G401.6 (cell line): Measurements from ENCODE around the gene ARHGEF1.
"Not testable (repeated sequence)": the region's sequence is repeated elsewhere in the genome, so short reads cannot be mapped to it uniquely, and the experiment has no call there.

Experiments
- FAIRE-seq: peaks from 2 replicates; lab custom pipeline; 2012; peaks lifted over from hg19 to GRCh38; lab: Jason Lieb, UNC

Gene ARHGEF1

DNA sequence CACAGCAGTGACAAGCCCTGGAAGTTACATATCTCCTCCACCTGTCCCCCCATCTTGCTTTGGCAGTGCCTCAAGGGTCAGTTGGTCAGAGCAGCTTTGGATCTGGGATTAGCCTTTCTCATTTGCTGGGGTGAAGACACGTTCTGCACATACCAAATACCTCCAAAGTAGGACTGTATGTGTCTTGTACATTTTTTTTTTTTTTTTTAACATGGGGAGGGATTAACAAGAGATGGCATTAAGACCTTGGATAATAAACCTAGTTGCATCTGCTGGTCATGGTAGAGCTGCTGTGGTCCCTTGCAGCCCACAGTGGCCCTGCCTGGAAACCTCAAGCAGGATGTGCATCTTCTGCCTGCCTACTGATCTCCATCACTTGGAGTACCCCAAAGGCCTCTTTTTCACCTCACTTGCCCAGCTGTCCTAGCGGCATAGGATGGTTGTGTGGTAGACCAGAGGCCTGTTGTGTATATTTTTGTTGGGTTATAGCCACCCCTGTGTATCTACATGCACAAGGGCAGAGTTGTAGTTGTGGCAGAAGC lies 20.5 kb upstream of the ARHGEF1 start:
- FAIRE-seq: no peak

DNA sequence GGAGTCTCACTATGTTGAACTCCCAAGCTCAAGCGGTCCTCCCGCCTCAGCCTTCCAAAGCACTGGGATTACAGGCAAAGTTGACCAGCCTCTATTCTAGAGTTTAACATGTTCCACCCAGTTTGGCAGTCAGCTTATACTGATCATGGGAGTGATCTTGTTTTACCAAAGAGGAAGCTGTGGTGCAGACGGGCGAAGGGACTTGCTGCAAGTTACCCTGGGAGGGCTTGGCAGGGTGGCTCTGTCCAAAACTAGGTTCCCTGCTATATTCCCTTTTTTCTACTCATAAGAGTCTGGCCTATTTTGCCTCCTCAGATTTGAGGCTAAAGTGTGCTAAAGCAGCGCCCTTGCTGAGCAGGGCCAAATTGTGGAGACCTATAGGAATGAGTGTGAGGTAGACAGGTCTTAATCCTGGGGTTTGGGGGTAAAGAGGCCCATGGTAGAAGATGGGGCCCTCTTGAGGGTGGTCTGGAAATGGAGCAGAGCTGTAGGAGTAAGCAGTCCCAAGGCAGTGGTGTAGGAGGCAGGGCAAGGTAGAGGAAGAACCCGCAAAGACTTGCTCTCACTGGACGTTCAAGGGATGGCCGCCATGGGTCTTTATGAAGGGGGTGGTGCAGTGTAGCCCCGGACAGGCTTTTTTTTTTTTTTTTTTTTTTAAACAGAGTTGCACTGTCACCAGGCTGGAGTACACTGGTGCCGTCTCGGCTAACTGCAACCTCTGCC lies 19.6 kb upstream of the ARHGEF1 start:
- FAIRE-seq: no peak

DNA sequence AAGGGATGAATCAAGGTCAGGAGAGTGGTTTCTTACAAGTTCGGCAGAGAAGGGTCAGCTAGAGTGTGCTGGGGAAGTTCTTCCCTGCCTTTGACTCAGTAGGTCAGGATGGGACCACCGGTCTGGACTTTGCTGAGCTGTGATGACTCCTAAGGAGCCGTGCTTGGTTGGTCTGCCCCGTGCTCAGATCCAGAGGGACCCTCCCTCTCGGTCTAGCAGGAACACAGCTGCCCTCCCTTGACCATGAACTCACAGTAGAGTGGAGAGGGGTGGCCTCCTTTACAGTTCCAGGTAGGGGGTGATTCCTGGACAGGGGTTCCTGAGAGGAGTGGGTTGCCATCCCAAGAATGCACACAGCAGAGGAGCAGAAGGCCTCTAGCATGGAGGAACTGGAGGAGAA lies 18.6 kb upstream of the ARHGEF1 start:
- no peak for FAIRE-seq

DNA sequence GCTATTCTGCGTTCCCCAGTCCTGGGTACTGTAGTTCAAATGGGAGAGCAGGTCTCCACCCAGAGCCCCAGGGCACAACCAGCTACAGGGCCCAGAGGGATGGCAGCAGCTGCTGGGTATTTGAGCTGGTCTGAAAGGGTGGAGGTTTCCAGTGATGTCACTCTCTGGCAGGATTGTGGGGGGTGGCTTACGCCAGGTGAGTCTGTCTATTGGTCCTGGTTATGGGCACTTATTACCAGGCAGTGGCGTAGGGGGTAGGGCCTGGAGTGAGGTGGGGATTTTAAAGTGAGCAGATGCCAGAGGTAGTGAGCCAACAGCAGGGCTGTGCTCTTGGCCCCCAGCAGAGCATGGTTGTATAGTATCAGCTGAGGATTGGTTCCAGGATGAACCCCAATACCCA lies 16.7 kb upstream of the ARHGEF1 start:
- no peak for FAIRE-seq

DNA sequence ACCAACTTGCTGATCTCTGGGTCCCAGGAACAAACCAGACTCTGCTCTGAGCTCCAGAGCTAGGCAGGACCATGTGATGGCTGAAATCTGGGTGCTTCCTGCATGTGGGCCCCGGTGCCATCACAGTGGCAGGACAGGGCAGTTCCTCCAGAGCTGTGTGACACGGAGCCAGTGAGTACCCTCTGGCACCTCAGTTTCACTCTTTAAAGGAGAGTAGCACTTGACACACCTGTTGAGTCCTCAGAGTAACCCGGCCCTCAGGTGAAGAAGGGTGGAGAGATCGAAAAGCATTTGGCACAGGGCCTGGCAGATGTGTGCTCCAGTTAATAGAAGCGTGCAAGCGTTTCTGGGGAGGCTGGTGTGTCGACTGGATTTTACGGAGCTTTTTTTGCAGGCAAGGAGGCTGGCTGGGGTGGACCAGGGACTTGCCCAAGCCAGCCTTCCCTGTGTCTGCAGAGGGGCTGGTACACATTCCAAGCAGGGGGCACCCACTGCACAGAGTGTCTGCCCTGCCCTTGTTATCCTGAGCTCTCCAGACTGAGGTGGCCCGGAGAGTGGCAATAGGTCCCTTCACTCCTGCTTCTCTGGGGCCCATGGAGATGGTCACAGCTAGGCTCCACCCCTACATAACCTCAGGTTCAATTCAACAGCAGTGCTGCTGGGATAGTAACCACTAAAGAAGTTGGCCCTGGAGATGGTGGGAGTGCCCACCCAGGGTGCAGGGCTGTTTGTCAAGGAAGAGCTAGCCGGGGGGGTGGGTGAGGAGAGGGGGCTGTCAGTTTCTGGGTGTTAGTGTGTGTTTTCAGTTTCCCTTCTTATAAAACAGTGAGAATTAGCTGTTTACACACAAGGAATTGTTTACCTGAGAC lies 14.6 kb upstream of the ARHGEF1 start:
- FAIRE-seq: no peak

DNA sequence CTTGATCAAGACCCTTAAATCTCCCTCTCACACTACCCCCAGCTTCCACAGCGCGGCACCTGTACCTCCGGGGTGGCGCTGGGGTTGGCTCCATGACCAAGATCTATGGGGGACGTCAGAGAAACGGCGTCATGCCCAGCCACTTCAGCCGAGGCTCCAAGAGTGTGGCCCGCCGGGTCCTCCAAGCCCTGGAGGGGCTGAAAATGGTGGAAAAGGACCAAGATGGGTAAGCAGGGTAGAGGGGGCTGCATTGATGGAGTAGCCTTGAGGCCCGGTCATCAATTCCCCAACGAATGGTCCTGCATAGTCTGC lies 14.0 kb upstream of the ARHGEF1 start:
- FAIRE-seq: no peak

DNA sequence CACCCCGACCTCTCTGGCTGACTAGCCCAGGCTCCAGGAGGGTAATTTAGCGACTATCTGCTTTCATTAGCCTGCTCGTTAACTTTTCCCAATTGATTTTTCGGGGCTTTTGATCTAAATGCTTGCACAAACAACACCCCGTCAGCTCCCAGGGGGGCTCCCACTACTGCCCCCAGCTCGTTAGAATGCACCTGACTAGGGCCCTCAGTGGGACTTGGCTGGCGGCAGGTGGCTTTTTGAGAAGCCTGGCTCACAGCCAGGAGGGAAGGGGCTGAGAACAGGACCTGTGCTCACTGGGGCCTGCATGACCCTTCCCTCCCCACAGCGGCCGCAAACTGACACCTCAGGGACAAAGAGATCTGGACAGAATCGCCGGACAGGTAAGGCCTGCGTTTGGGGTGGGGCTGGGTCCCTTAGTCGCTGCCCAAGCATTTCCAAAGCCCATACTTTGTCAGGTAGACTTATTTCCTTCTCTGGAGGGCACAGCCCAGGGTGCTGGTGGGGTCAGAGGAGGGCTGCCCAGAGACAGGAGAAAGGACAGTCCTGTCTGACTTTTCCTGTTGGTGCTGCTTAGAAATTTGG lies 13.5 kb upstream of the ARHGEF1 start:
- no peak for FAIRE-seq

DNA sequence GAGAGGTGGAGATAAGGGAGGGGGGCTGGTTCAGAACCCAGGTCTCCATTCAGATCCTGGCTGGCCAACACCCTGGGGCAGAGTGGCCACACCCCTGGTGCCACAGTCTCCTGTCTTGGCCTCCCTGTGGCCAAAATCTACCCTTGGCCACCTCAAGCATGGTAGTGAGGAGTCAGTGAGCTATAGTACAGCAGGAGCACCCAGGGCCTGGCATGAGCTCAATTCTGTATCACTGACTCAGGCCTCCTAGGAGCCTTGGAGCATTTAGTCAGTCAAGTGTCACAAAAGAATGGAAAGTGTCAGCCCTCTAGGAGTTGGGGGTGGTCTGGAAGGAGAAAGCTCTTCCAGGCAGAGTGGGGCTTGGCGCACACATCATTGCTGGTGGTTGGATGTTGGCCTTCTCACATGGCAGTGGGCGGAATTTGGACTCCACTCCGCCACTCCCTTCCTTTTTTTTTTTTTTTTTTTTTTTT lies 12.5 kb upstream of the ARHGEF1 start:
- FAIRE-seq: peak; percentile 97

DNA sequence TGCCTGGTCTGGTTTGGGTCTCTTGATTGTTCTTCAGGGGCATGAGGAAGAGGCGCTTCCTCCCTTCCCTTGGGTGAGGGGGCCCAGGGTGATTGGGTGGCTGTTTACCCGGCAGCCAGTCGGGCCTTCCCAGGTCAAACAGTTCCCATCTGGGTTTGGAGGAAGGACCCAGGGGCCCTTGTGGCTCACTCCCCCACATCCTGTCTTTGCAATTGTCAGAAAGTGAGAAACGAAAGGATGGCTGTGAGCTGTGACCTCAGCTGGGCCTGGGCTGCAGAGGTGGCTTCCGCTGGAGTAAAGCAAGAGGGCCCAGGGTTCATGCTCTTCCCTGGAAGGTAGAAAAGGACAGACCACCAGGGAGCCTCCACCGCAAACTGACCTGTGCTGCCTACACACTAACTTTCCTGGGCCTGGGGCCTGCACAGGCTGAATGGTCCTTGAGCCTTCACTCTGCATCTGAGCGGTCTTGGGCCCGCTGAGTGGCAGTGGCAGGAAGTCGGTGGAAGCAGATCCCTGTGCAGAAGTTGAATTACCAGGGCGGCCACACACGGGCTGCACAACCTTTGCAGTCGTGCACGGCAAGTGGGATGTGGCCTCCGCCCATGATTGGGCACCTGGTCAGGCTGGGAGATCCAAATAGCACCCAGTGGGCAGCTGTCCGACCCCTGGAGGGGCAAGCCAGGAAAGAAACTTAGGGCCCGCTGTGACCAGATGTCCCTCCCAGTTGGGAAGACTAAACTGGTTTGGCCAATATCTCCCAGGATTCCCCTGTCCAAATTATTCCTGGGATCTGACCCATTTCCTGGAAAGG lies 11.2 kb upstream of the ARHGEF1 start:
- peak; percentile 72 for FAIRE-seq

DNA sequence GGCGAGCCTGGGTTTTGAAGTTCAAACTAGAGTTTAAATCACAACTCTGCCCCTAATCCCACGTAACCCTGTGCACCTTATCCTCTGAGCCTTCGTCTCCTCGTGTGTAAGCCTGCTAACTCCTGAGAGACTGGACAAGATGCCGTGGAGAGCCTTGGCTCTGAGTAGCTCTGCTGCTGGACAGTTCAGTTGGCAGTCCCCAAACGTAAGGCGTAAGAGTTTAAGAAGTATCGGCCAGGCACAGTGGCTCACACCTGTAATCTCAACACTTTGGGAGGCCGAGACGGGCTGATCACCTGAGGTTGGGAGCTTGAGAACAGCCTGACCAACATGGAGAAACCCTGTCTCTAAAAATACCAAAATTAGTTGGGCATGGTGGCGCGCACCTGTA lies 10.6 kb upstream of the ARHGEF1 start:
- no peak for FAIRE-seq

DNA sequence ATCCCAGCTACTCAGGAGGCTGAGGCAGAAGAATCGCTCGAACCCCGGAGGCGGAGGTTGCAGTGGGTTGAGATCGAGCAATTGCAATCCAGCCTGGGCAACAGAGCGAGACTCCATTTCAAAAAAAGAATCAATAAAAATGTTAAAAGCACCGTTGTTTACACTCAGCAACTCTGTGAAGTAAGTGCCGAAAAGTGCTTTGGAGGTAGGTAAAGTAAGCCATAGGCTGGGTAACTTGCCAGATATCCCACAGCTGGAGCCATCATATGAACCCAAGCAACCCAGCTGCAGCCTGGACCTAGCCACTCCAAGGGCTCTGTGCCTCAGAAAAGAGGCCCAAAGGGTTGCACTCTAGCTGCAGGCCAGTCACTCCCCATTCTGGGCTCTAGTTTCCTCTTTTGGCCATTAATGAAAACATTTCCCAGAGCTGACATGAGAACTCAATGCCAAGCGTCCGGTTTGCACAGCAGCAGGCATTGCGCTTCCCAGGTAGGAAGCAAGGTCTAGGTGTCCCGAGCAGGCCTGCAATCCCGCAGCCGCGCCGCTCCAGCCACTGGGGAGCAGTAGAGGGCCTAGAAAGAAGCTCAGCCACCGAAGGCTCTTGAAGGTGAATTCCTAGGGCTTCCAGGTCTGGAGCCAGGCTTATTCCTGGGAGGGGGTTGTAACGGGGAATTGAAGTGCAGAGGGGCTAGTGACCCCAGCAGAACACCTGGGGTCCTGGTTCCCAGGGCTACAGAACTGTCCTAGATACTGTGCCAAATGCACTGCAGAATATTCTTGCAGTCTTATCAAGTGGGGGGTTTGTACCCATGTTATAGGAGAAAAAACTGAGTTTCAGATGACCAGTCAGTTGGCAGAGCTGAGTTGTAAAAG lies 10.0 kb upstream of the ARHGEF1 start:
- peak; percentile 98 for FAIRE-seq

DNA sequence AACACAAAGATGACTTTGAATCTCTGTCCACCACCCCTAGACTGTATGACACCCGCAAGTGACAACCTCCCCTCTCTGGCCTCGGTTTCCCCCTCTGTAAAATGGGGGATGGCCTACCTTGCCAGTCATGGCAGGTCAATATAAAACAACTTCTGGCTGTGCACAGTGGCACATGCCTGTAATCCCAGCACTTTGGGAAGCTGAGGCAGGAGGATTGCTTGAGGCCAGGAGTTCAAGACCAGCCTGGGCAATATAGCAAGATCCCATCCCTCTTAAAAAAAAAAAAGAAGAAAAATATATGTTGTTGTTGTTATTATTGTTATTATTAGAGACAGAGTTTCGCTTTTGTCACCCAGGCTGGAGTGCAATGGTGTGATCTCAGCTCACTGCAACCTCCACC lies 7.0 kb upstream of the ARHGEF1 start:
- FAIRE-seq: not testable (repeated sequence)

DNA sequence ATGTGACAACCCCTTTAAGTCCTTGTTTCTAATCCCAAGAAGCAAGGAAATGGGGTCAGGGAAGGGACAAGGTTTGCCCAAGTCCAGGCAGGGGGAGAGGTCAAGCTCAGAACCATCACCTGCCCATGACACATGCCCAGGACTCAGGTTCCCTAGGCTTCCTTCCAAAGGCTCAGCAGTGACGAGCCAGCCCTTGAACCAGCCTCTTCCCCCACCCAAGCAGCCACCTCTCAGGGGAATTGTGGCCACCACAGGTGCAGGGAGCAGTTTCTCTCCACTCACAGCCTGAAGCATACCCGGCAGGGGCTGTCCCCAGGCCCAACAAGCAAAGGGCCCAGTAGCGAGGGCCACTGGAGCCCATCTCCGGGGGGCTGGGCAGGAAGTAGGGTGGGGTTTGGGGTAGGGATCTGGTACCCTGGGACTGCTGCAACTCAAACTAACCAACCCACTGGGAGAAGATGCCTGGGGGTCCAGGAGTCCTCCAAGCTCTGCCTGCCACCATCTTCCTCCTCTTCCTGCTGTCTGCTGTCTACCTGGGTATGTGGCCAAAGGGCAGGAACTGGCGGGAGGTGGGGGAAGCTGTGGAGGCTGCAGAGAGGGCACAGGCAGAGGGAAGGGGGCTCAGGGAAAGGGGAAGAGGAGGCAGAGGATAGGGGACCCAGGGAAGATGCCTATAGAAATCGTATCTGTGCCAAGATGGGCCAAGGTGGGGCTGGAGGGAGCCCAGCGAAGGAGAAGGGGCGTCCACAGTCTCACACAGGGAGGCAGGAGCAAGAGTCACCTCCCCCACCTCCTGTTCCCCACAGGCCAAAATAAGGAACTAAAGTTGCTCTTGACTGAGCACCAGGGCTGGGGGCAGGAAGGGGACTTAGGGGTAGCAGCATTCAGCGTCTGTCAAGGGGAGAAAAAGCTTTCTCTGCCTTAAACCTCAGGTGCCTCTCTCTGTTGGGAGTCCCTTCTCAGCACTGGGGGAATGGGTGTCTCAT lies 5.8 kb upstream of the ARHGEF1 start, which contains the start of gene CD79A:
Gene CD79A (plus strand): TSS at position 433 of the 986 bp plus-strand sequence. CDS start 26 bp downstream, at position 459.
- FAIRE-seq: no peak

DNA sequence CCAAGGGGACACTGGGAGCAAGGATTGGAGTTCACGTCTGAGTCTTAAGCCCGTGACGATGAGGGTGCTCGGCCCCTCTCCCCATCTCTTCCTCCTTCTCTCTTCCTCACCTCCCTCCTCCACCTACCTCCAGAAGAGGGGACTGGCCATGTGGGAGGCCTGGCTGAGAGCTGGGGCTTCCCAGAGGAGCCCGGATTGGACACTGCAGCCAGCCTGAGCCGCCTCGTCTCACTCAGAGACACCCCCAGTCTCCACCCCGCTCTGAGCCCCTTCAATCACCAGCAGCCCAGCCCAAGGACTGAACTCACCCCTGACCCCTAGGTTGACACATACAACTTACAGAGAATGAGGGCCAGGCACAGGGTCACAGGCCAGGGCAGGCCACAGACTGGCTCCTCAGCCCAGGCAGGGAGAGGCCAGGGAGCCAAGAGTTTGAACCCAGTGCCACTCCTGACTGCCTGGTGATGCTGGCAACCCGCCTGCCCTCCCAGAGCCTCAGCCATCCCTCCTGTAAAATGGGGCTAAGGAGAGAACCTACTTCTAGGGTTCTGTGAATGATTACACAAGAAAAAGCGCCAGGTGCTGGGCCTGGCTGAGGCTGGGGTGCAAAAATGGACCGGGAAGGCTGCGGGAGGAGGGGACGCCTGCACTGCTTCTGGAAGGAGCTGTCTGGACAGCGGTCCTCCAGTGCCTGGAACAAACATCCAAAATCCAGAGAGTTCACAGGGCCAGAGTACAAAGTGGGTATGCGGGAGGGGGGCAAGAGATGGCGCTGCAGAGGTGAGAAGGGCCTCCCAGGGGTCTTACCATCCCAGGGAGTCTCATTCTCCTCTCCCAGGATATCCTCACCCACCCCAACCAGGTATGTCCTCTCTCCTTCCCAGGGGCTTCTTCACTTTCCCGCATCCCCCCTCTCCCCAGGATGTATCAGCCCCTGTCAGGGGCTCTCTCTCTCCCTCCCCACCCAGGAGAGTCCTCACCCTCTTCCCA lies 4.8 kb upstream of the ARHGEF1 start:
- no peak for FAIRE-seq

DNA sequence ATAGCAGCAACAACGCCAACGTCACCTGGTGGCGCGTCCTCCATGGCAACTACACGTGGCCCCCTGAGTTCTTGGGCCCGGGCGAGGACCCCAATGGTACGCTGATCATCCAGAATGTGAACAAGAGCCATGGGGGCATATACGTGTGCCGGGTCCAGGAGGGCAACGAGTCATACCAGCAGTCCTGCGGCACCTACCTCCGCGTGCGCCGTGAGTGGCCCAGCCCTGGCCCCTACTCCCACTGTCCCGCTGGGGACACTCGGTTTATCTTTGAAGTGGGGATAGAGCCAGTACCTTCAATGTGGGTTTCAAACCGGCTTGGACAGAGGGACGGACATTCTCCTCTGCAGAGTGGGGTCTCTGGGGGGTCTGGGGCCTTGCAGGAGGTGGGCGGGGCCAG lies 3.9 kb upstream of the ARHGEF1 start:
- no peak for FAIRE-seq

DNA sequence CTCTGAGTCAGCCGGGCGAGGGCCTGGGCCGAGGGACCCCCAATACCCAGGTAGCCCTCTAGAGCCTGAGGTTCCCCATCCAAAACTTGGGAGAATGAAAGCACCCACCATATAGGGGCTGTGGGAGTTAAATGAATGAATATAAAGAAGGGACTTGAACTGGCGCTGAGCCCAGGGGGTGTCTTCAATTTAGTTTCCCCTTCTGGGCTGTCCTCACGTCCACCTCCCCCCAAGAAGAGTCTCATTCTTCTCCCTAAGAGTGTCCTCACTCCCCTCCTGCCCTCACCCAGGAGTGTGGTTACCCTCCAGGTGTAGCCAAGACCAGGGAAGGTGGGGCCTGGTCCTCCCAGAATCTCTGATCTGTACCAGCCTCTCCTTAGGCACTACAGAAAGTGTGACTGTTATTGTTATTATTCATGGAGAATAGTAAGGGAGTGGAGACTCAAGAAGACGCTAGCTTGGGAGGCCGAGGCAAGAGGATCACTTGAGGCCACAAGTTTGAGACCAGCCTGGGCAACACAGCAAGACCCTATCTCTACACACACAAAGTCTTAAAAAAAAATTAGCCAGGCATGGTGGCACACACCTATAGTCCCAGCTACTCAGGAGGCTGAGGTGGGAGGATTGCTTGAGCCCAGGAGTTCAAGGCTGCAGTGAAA lies 3.2 kb upstream of the ARHGEF1 start:
- FAIRE-seq: no peak

DNA sequence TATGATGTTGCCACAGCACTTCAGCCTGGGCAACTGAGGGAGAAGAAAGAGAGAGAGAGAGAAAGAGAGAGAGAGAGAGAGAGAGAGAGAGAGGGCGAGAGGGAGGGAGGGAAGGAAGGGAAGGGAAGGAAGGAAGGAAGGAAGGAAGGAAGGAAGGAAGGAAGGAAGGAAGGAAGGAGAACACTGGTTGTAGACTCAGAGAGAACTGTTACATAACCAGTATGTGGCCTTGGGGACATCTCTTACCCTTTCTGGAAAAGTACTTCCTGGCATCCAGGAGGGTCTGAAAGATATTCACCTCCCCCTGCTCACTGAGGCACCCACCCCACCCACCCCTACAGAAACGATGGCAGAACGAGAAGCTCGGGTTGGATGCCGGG lies 2.7 kb upstream of the ARHGEF1 start:
- FAIRE-seq: no peak

DNA sequence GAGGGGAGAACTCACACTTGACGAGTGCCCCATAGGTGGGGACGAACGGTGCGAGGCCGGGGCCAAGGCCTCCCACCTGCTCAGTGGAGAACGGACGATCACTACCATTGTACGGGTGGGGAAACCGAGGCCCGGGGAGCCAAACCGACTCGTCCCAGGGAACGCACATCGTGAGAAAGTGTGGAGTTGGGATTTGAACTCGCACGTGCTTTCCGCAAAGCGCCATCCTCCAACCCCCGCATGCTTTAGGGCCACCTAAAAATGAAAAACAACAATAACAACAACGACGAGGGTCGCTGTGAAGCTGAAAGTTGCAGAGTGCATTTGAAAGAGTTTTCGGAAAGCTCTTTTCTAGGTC lies 458 bp downstream of the ARHGEF1 start:
- no peak for FAIRE-seq
